AG04450 (cell line): ENCODE results near the gene MTRF1. TPM values are rescaled to one million over a fixed set of nuclear protein-coding genes. Genes with fewer than 3 reads are reported as not detected.

Source experiments
- CTCF ChIA-PET: fragments of 300-600, 350-600 bp; formaldehyde crosslinking; extraction: SDS; loops from one replicate; lab custom pipeline; 2022; ENCODE audit warnings: antibody characterized with exemption, inconsistent platforms; lab: Charles Lee
- POLR2A ChIA-PET: fragments of 350-600 bp; formaldehyde crosslinking; extraction: SDS; loops from one replicate; lab custom pipeline; 2021; ENCODE audit warnings: antibody characterized with exemption, inconsistent platforms; lab: Yijun Ruan, JAX
- DNase-seq: peaks from one replicate; pipeline ENCODE4 v3.0.0-alpha.2; 2011; ENCODE audit warnings: low read depth, low spot score
- H3K27ac ChIP-seq: one replicate; pipeline ENCODE4 v1.5.1; 2012; ENCODE audit warnings: low read depth, low read length, control low read depth
- H3K27me3 ChIP-seq: one replicate; pipeline ENCODE4 v1.6.0; 2012; ENCODE audit warnings: low read length; ENCODE audit not compliant: control insufficient read depth, insufficient read depth
- H3K4me3 ChIP-seq: 2 replicates; pipeline ENCODE4 v1.5.1; 2011; ENCODE audit warnings: mild to moderate bottlenecking, low read depth, low read length, control low read depth
- H3K9me3 ChIP-seq: 2 replicates; pipeline ENCODE4 v1.5.1; 2012; ENCODE audit warnings: low read length; ENCODE audit not compliant: control insufficient read depth, insufficient read depth
- CTCF ChIP-seq: IDR thresholded peaks from 2 replicates; pipeline ENCODE4 v1.5.1; 2011; ENCODE audit warnings: low read depth, low read length, control low read depth, inconsistent platforms
- polyA plus RNA-seq: library from polyadenylated mRNA; depleted of rRNA; stranded (reverse); fragments of >200 nt; gene quantifications from 2 replicates; pipeline ENCODE4 v1.2.3, GENCODE V29; 2011

Gene MTRF1
- polyA plus RNA-seq, 1 experiment: 14.6 TPM

GRCh38 chr13:41229356-41229755, 34.0 kb downstream of the MTRF1 start:
- CTCF ChIA-PET: no interaction called here
- DNase-seq: no peak
- Histone ChIP-seq H3K27me3 (no peaks in the 10 kb centered on the region), H3K27ac (no peak overlapping the region), H3K4me3 (no peak overlapping the region), H3K9me3 (peaks cover 4% of the 10 kb centered on the region; the same call in 1 of the 2 replicates)
- no peak for TF ChIP-seq CTCF
- POLR2A ChIA-PET: interaction anchor here (0.6 kb wide), 1 partner anchor 421 kb away, joined by 3 read pairs; no protein-coding TSS in a partner anchor

GRCh38 chr13:41224113-41225110, 39.0 kb downstream of the MTRF1 start:
- H3K27ac ChIP-seq: peak overlapping the region; percentile 55
- no peaks in the 10 kb centered on the region for H3K9me3 ChIP-seq
- no peak for TF ChIP-seq CTCF
- peak; percentile 44 for DNase-seq
- CTCF ChIA-PET: no interaction called here
- POLR2A ChIA-PET: no interaction called here
- H3K4me3 ChIP-seq: no peak overlapping the region
- H3K27me3 ChIP-seq: no peaks in the 10 kb centered on the region

- CTCF ChIA-PET: interaction anchor here (0.7 to 3.6 kb wide), 8 partner anchors 14 to 168 kb away, joined by 3 to 22 read pairs (median 4); no protein-coding TSS in a partner anchor
- DNase-seq: no peak
- H3K9me3 ChIP-seq: no peaks in the 10 kb centered on the region
- POLR2A ChIA-PET: no interaction called here
- no peaks in the 10 kb centered on the region for H3K27me3 ChIP-seq
- peak; percentile 70 for TF ChIP-seq CTCF
- H3K27ac ChIP-seq: no peak overlapping the region
- no peak overlapping the region for H3K4me3 ChIP-seq
Measured at GRCh38 chr13:41222259-41222852, 41.0 kb downstream of the MTRF1 start.

- no peak overlapping the region for H3K27ac ChIP-seq
- POLR2A ChIA-PET: no interaction called here
- no peak for DNase-seq
- TF ChIP-seq CTCF: no peak
- H3K4me3 ChIP-seq: no peak overlapping the region
- CTCF ChIA-PET: interaction anchor here (0.5 to 3.6 kb wide), 8 partner anchors 9 to 892 kb away, joined by 3 to 22 read pairs (median 4); no protein-coding TSS in a partner anchor
- no peaks in the 10 kb centered on the region for H3K9me3 ChIP-seq
- H3K27me3 ChIP-seq: no peaks in the 10 kb centered on the region
Measured at GRCh38 chr13:41220401-41220800, 43.0 kb downstream of the MTRF1 start.
